ENCODE results near the gene ADARB1. TPM values are rescaled to one million over a fixed set of nuclear protein-coding genes. Genes with fewer than 3 reads are reported as not detected.

ADARB1 gene
- total RNA-seq, 1 experiment from 2014 or later = 12.1 TPM

DNA sequence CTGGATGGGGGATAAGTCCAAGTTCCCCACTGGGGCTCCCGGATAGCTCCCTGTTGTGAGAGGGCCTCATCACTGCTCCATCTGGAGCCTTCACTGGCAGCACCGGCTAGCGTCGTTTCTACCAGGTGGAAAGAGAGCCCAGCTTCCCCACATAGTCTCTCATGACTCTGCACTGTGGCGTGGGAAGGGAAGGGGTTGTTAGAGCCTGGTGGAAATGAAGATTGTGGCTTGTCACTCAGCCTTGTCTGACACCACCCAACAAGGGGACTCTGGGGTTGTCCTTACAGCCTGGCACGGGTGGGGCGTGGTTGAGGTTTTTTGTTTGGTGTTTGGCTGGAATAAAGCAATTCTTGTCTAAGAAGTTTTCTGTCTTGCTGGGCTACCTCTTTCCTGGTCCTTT lies 94.6 kb downstream of the ADARB1 start:
- Histone ChIP-seq H3K27me3 (ENCODE audit: insufficient read depth, low read depth) (no peaks in the 10 kb centered on the region), H3K4me1 (replicated peaks; ENCODE audit: insufficient read depth) (0 out of 2 replicates have a peak, but pooled peaks cover 5% of the 10 kb centered on the region), H3K4me3 (no peak overlapping the region), H4K20me1 (ENCODE audit: insufficient read depth) (no peaks in the 10 kb centered on the region), H3K4me2 (no peak overlapping the region), H3K79me2 (ENCODE audit: low read depth) (no peaks in the 10 kb centered on the region), H3K36me3 (ENCODE audit: low read depth) (no peaks in the 10 kb centered on the region), H3K9me3 (ENCODE audit: insufficient read depth, low read depth) (no peaks in the 10 kb centered on the region), H3K9me2 (ENCODE audit: insufficient read depth) (no peaks in the 10 kb centered on the region), H3F3A (ENCODE audit: insufficient read depth, low read depth) (no peaks in the 10 kb centered on the region), H2AFZ (no peak overlapping the region), H3K27ac (no peak overlapping the region)
- DNase-seq = no peak
- ChIA-PET POLR2A (ENCODE audit: unreplicated experiment) (no interaction called here), CTCF (interaction anchor here (0.7 kb wide), 1 partner anchor 427 kb away, joined by 3 read pairs; no protein-coding TSS in a partner anchor)
- TF ChIP-seq CTCF (conservative IDR thresholded peaks at IDR 0.05) (no peak), EZH2 (IDR thresholded peaks at IDR 0.05; ENCODE audit: low read depth) (no peak)
- intact Hi-C loops (cut with micrococcal nuclease; ENCODE audit: unreplicated experiment) = no loop called here
- BruUV-seq (replicated peaks) = no TSS peak

DNA sequence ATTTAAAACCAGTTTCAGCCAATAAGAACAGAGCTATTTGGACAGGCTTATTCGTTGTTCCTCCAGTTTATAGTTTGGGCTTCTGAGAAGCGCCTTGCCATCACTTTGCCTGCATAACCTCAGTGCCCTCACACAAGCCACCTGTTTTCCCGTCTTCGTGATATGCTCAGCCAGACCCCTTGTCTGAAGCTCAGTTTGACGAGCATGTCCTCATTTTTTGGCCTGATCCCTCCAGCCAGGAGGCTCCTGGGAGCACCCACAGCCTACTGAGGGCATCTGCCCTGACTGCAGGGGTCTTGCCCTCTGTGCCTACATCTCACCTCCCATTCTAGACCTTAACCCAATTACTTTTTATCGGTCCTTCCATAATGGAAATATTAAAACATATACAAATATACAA lies 95.3 kb downstream of the ADARB1 start:
- CTCF ChIA-PET = interaction anchor here (0.7 kb wide), 1 partner anchor 426 kb away, joined by 3 read pairs; no protein-coding TSS in a partner anchor
- no peaks in the 10 kb centered on the region for H4K20me1 ChIP-seq (ENCODE audit: insufficient read depth)
- intact Hi-C loops (cut with micrococcal nuclease; ENCODE audit: unreplicated experiment) = no loop called here

DNA sequence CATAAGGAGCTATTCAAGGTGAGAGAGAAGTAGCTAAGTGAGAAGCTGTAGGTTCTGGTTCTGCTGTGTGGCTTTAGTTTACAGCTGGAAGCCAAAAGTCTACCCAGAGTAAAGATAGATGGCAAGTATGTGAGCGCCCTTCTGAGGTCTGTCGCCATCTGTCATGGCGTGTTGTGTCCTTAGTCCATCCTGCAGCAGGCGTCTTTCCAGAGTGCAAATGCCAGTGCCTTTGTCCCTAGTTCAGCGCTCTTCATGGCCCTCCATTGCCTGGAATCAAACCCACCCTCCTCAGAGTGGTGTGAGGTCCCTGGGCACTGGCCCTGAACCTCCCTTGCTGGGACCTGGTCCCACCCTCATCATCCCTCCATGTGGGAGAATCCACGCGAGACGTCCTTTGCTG lies 96.6 kb downstream of the ADARB1 start:
- 0 out of 2 replicates have a peak, but pooled peaks cover 5% of the 10 kb centered on the region for H3K4me1 ChIP-seq (replicated peaks; ENCODE audit: insufficient read depth)
- no peaks in the 10 kb centered on the region for H3K79me2 ChIP-seq (ENCODE audit: low read depth)
- ChIA-PET POLR2A (ENCODE audit: unreplicated experiment) (no interaction called here), CTCF (no interaction called here)
- no peaks in the 10 kb centered on the region for H3K36me3 ChIP-seq (ENCODE audit: low read depth)
- intact Hi-C loops (cut with micrococcal nuclease; ENCODE audit: unreplicated experiment) = no loop called here
- no peak overlapping the region for H3K27ac ChIP-seq
- DNase-seq = no peak
- TF ChIP-seq CTCF (conservative IDR thresholded peaks at IDR 0.05) = no peak
- no TSS peak for BruUV-seq (replicated peaks)
- H3K9me3 ChIP-seq (ENCODE audit: insufficient read depth, low read depth) = no peaks in the 10 kb centered on the region
- no peak overlapping the region for H3K4me3 ChIP-seq
- no peaks in the 10 kb centered on the region for H3K27me3 ChIP-seq (ENCODE audit: insufficient read depth, low read depth)
- no peak overlapping the region for H3K4me2 ChIP-seq
- H3K9me2 ChIP-seq (ENCODE audit: insufficient read depth) = no peaks in the 10 kb centered on the region
- no peak overlapping the region for H2AFZ ChIP-seq
- no peaks in the 10 kb centered on the region for H4K20me1 ChIP-seq (ENCODE audit: insufficient read depth)
- H3F3A ChIP-seq (ENCODE audit: insufficient read depth, low read depth) = no peaks in the 10 kb centered on the region

More for the DNA sequence above, 95.3 kb downstream of the ADARB1 start:
- H3K79me2 ChIP-seq (ENCODE audit: low read depth) = no peaks in the 10 kb centered on the region
- H3K27ac ChIP-seq = no peak overlapping the region
- H3K4me1 ChIP-seq (replicated peaks; ENCODE audit: insufficient read depth) = 0 out of 2 replicates have a peak, but pooled peaks cover 5% of the 10 kb centered on the region
- no peaks in the 10 kb centered on the region for H3K36me3 ChIP-seq (ENCODE audit: low read depth)
- H3F3A ChIP-seq (ENCODE audit: insufficient read depth, low read depth) = no peaks in the 10 kb centered on the region
- no TSS peak for BruUV-seq (replicated peaks)
- TF ChIP-seq CTCF (conservative IDR thresholded peaks at IDR 0.05) = no peak
- TF ChIP-seq EZH2 (IDR thresholded peaks at IDR 0.05; ENCODE audit: low read depth) = no peak
- H3K9me2 ChIP-seq (ENCODE audit: insufficient read depth) = no peaks in the 10 kb centered on the region
- no peak for DNase-seq
- H3K4me2 ChIP-seq = no peak overlapping the region
- H3K9me3 ChIP-seq (ENCODE audit: insufficient read depth, low read depth) = no peaks in the 10 kb centered on the region
- POLR2A ChIA-PET (ENCODE audit: unreplicated experiment) = no interaction called here
- H2AFZ ChIP-seq = no peak overlapping the region
- H3K4me3 ChIP-seq = no peak overlapping the region
- no peaks in the 10 kb centered on the region for H3K27me3 ChIP-seq (ENCODE audit: insufficient read depth, low read depth)
